CD4-positive, alpha-beta T cell treated with Interleukin-15 for 4 hours (primary cell): ENCODE measurements around the gene C15orf62.

Experiments used
- DNase-seq: peaks from one replicate; pipeline ENCODE4 v3.0.0-alpha.2; 2020; ENCODE audit warnings: low spot score

C15orf62 gene

DNA sequence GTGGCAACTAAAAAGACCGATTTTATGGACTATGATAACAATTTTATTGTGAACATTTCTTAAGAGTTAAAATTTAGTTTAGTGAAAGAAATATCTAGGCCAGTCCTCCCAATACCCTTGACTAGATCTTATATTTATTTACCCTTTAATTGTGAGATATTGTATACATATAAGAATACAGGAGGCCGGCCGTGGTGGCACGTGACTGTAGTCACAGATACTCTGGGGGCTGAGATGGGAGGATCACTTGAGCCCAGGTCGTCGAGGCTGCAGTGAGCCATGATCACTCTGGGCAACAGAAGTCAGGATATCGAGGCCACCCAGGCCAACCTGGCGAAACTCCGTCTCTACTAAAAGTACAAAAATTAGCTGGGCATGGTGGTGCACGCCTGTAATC is 14.0 kb upstream of the C15orf62 start:
- DNase-seq = no peak

GRCh38 chr15:40756938-40757337 is 12.8 kb upstream of the C15orf62 start:
- no peak for DNase-seq

DNA sequence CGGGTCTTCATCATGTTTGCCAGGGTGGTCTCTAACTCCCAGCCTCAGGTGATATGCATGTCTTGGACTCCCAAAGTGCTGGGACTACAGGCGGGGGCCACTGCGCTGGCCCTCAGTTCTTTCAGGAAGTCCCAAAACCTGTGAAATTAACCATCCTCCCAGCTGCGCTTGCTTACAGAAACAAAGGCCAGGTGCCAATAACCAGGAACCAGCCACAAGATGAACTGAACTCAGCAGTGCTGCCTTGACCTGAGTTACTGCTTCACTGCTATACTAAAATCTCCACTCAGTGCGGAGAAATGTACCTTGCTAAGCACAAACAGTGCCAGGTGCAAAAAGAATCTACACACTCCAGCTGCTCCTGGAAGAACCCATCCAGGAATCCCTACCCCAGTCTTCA is 9.8 kb upstream of the C15orf62 start:
- DNase-seq = no peak

GRCh38 chr15:40762919-40763800 is 6.6 kb upstream of the C15orf62 start:
- DNase-seq = peak; percentile 13

GRCh38 chr15:40763801-40764628 is 5.8 kb upstream of the C15orf62 start, which contains the start of gene GCHFR:
Gene GCHFR (plus strand): TSS chr15:40764068. CDS start chr15:40764181, 113 bp downstream.
- DNase-seq = peak; percentile 57

- DNase-seq = no peak
Measured at GRCh38 chr15:40764629-40765103, 5.1 kb upstream of the C15orf62 start.

DNA sequence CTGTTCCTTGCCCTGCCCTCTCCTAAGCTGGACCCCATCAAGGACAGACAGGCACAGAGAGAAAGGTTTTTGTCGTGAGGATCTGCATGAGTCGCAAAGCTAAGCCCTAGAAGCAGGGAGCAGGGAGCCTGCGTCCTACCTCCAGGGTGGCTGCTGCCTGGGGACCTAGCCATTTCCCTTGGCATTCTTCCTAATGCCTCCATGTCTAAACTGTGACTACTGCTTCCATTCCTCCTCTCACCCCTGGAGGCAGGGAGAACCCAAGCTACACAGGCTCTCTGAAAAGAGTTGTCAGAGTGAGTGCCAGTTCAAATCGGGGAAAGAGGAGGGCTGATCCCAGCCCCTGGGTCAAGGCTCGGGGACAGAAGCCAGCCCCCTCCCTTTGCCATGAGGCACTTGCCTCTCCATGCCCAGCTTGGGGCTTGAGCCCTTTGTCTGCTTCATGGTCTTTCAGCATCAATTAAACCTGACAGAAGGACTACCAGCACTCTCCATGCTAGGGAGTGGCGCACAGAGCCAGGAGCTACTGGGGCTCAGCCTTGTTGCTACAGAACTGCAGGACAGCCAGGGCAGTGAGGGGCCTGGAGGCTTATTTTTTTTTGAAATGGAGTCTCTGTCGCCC is 3.5 kb upstream of the C15orf62 start:
- DNase-seq = no peak

DNA sequence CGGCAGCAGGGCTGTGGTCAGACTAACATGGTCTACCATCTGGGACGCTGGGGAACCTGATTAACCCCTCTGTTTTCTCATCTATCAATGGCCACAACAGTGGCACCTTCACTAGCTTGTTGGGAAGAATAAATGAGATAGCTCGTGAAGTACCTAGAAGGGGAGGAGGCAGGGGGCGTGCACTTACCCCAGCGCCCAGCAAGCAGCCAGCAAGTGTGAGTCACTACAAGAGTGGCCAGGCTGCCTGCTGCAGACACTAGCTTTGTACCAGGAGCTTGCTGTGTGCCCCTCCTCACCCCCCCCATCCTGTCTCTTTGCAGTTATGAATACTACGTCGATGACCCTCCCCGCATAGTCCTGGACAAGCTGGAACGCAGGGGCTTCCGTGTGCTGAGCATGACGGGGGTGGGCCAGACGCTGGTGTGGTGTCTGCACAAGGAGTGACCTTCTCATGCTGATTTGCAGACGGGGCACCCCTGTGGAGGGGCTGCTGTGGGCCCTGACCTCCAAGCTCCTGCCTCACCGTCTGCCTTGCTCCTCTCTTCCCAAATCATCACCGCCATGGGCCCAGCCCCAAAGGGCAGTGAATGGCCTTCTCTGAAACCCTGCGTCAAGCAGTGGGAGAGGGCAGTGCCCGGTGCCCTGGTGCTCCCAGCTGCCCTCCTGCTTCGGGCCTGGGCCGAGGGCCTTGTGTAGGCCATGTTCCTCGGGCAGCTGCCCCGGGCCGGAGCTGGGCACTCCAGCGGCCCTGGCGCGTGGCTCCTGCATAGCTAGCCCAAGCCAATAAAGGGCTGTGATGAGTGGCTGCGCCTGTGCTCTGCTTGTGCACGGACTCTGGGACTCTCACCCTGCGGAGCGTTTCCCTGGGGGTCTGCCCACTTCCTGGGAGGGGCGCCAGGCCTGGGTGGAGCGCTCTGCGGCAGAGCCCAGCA is 2.6 kb upstream of the C15orf62 start:
- no peak for DNase-seq

GRCh38 chr15:40767838-40768500 is 1.8 kb upstream of the C15orf62 start:
- no peak for DNase-seq

- DNase-seq = no peak
Measured at GRCh38 chr15:40768521-40769273, 1.1 kb upstream of the C15orf62 start.

DNA sequence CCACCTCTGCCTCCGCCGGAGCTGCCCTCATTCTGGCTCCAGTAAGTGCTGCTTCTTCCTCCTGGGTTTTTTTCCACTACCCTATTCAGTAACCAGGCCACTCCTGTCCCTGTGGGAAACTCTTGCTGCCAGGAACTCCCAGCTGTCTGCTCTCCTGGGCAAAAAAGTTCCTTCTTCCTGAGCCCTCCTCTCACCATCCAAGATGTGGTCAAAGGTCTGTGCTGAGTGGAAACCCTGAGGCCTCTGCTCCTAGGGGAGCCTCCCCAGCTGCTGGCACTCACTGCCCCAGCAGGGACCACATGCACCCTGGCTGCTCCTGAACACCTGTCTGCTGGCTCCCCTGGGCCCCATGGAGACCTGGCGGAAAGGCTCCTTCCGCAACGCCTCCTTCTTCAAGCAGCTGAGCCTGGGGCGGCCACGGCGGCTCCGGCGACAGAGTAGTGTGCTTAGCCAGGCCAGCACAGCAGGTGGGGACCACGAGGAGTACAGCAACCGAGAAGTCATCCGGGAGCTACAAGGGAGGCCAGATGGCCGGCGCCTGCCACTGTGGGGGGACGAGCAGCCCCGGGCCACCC is 454 bp downstream of the C15orf62 start:
- no peak for DNase-seq

- DNase-seq = no peak
Measured at GRCh38 chr15:40771242-40771641, 1.5 kb downstream of the C15orf62 start.

DNA sequence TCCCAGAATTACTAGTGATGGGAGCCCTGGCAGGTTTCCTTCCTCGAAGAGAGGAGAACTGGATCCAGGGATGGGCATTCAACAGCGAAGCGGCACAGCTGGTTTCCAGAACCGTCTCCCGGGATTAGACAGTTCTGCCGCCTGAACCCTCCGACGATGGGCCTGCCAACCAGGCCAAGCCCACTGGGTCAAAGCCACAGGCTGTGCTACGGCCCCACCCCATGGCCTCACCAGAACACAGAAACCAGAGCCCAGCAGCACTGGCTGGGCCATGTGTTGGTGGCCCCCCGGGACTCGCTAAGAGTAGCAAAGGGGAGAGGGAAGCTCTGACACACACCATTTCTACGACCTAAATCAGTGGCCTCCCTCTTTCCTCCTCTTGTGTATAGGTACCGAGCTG is 2.2 kb downstream of the C15orf62 start:
- DNase-seq = no peak

- no peak for DNase-seq
Measured at GRCh38 chr15:40773496-40773895, 3.7 kb downstream of the C15orf62 start.

GRCh38 chr15:40773902-40774301 is 4.1 kb downstream of the C15orf62 start:
- no peak for DNase-seq

- no peak for DNase-seq
Measured at GRCh38 chr15:40775007-40775406, 5.2 kb downstream of the C15orf62 start.

- no peak for DNase-seq
Measured at GRCh38 chr15:40775740-40776536, 6.2 kb downstream of the C15orf62 start.

- DNase-seq = peak; percentile 62
Measured at GRCh38 chr15:40776537-40777141, 6.9 kb downstream of the C15orf62 start.
